H9 (cell line): ENCODE measurements around the gene CBY1. TPM values are rescaled to one million over a fixed set of nuclear protein-coding genes. Genes with fewer than 3 reads are reported as not detected.

Experiments used
- DNase-seq: peaks from one replicate; pipeline ENCODE4 v3.0.0-alpha.2; 2017
- H2AFZ ChIP-seq: one replicate; pipeline ENCODE4 v1.6.1; 2013; ENCODE audit warnings: mild to moderate bottlenecking, low read length, control low read depth, moderate library complexity
- H2AK5ac ChIP-seq: 2 replicates; pipeline ENCODE4 v1.6.1; 2013; ENCODE audit warnings: low read length, control low read depth, mixed read lengths; ENCODE audit not compliant: insufficient read length
- H2BK120ac ChIP-seq: one replicate; pipeline ENCODE4 v1.6.1; 2013; ENCODE audit warnings: low read depth, mild to moderate bottlenecking, low read length, control low read depth, inconsistent platforms; ENCODE audit not compliant: poor library complexity, severe bottlenecking
- H2BK12ac ChIP-seq: 2 replicates; pipeline ENCODE4 v1.6.1; 2013; ENCODE audit warnings: low read length, control low read depth, mixed read lengths, low read depth; ENCODE audit not compliant: insufficient read length
- H2BK15ac ChIP-seq: 2 replicates; pipeline ENCODE4 v1.6.1; 2013; ENCODE audit warnings: low read depth, low read length, control low read depth
- H2BK20ac ChIP-seq: one replicate; pipeline ENCODE4 v1.6.1; 2013; ENCODE audit warnings: low read depth, mild to moderate bottlenecking, low read length, control low read depth, inconsistent platforms; ENCODE audit not compliant: poor library complexity, severe bottlenecking
- H2BK5ac ChIP-seq: 2 replicates; pipeline ENCODE4 v1.6.1; 2013; ENCODE audit warnings: low read length, control low read depth, mixed read lengths; ENCODE audit not compliant: insufficient read length
- H3K14ac ChIP-seq: 2 replicates; pipeline ENCODE4 v1.6.1; 2013; ENCODE audit warnings: low read length, control low read depth; ENCODE audit not compliant: insufficient read depth
- H3K18ac ChIP-seq: 2 replicates; pipeline ENCODE4 v1.6.1; 2013; ENCODE audit warnings: low read depth, mild to moderate bottlenecking, mixed read lengths, low read length, control low read depth; ENCODE audit not compliant: insufficient read length
- H3K23ac ChIP-seq: 2 replicates; pipeline ENCODE4 v1.6.1; 2013; ENCODE audit warnings: low read length, control low read depth, mixed read lengths, low read depth; ENCODE audit not compliant: insufficient read length
- H3K23me2 ChIP-seq: 2 replicates; pipeline ENCODE4 v1.6.1; 2013; ENCODE audit warnings: low read depth, mild to moderate bottlenecking, mixed read lengths, low read length, control low read depth; ENCODE audit not compliant: insufficient read length, poor library complexity, severe bottlenecking
- H3K27ac ChIP-seq: 2 replicates; pipeline ENCODE4 v1.5.1; 2013; ENCODE audit warnings: low read length, control low read depth, mixed read lengths, low read depth; ENCODE audit not compliant: insufficient read length
- H3K27me3 ChIP-seq: 2 replicates; pipeline ENCODE4 v1.6.1; 2013; ENCODE audit warnings: low read length, control low read depth, inconsistent platforms; ENCODE audit not compliant: insufficient read depth
- H3K4ac ChIP-seq: 2 replicates; pipeline ENCODE4 v1.6.1; 2013; ENCODE audit warnings: low read depth, mild to moderate bottlenecking, control low read depth, inconsistent platforms, low read length, moderate library complexity
- H3K4me1 ChIP-seq: 2 replicates; pipeline ENCODE4 v1.6.1; 2013; ENCODE audit warnings: low read length, control low read depth, inconsistent platforms; ENCODE audit not compliant: insufficient read depth
- H3K4me2 ChIP-seq: 2 replicates; pipeline ENCODE4 v1.6.1; 2013; ENCODE audit warnings: low read length, control low read depth, mixed read lengths; ENCODE audit not compliant: insufficient read length, insufficient read depth
- H3K56ac ChIP-seq: 2 replicates; pipeline ENCODE4 v1.6.1; 2013; ENCODE audit warnings: low read depth, mild to moderate bottlenecking, mixed read lengths, low read length, control low read depth; ENCODE audit not compliant: insufficient read length
- H3K79me1 ChIP-seq: 2 replicates; pipeline ENCODE4 v1.6.1; 2013; ENCODE audit warnings: low read depth, mild to moderate bottlenecking, moderate library complexity, low read length, control low read depth, inconsistent platforms; ENCODE audit not compliant: insufficient read depth, poor library complexity, severe bottlenecking
- H3K79me2 ChIP-seq: 2 replicates; pipeline ENCODE4 v1.6.1; 2013; ENCODE audit warnings: low read length, control low read depth, inconsistent platforms; ENCODE audit not compliant: insufficient read depth
- H3K9ac ChIP-seq: 2 replicates; pipeline ENCODE4 v1.6.1; 2013; ENCODE audit warnings: low read length, control low read depth, mixed read lengths; ENCODE audit not compliant: insufficient read length; ENCODE audit errors: extremely low read depth
- H3K9me3 ChIP-seq: one replicate; pipeline ENCODE4 v1.6.1; 2013; ENCODE audit warnings: low read depth, low read length, inconsistent platforms; ENCODE audit not compliant: control insufficient read depth
- H3T11ph ChIP-seq: one replicate; pipeline ENCODE4 v1.6.1; 2013; ENCODE audit warnings: mild to moderate bottlenecking, low read length, control low read depth, inconsistent platforms
- H4K20me1 ChIP-seq: one replicate; pipeline ENCODE4 v1.6.1; 2013; ENCODE audit not compliant: control insufficient read depth, insufficient read length, insufficient read depth
- H4K5ac ChIP-seq: 2 replicates; pipeline ENCODE4 v1.6.1; 2013; ENCODE audit warnings: low read depth, mild to moderate bottlenecking, mixed read lengths, low read length, control low read depth; ENCODE audit not compliant: insufficient read length
- H4K8ac ChIP-seq: replicated peaks from 2 replicates; pipeline ENCODE4 v1.6.1; 2013; ENCODE audit warnings: low read length, control low read depth, mixed read lengths, low read depth; ENCODE audit not compliant: insufficient read length
- H4K91ac ChIP-seq: 2 replicates; pipeline ENCODE4 v1.6.1; 2013; ENCODE audit warnings: low read depth, mild to moderate bottlenecking, moderate library complexity, mixed read lengths, low read length, control low read depth; ENCODE audit not compliant: insufficient read length
- H3K27ac Mint-ChIP-seq, 3 experiments: 2 replicates in 2 of 3; 3 replicates in 1 of 3; pipeline ENCODE4 v1.8.0; 2020 to 2021; ENCODE audit warnings: mixed read lengths in 3 of 3, mild to moderate bottlenecking in 1 of 3, moderate library complexity in 1 of 3
- H3K27me3 Mint-ChIP-seq: 2 replicates; pipeline ENCODE4 v1.8.0; 2021; ENCODE audit warnings: low read depth, mild to moderate bottlenecking, moderate library complexity, mixed read lengths
- H3K36me3 Mint-ChIP-seq, 3 experiments: 2 replicates in 2 of 3; 3 replicates in 1 of 3; pipeline ENCODE4 v1.8.0; 2020 to 2021; ENCODE audit warnings: low read depth in 3 of 3, mixed read lengths in 3 of 3; ENCODE audit not compliant: insufficient read depth in 1 of 3
- H3K4me1 Mint-ChIP-seq, 2 experiments: 2 replicates each; pipeline ENCODE4 v1.8.0; 2020; ENCODE audit warnings: mixed read lengths in 2 of 2
- H3K4me3 Mint-ChIP-seq, 2 experiments: 2 replicates in 1 of 2; 3 replicates in 1 of 2; pipeline ENCODE4 v1.8.0; 2020 to 2021; ENCODE audit warnings: mild to moderate bottlenecking in 2 of 2, mixed read lengths in 2 of 2, moderate library complexity in 1 of 2
- H3K9me3 Mint-ChIP-seq, 2 experiments: 2 replicates in 1 of 2; 3 replicates in 1 of 2; pipeline ENCODE4 v1.8.0; 2020; ENCODE audit warnings: mild to moderate bottlenecking in 2 of 2, mixed read lengths in 2 of 2, moderate library complexity in 1 of 2
- CTCF ChIP-seq: fragments of 200-600 bp; sonication (generic); conservative IDR thresholded peaks from 3 replicates; pipeline ENCODE4 v1.8.0; 2021; ENCODE audit warnings: antibody characterized with exemption, mild to moderate bottlenecking
- WGBS: extraction: QIAGEN DNeasy Blood & Tissue Kit; methylation state at CpG from one replicate; pipeline ENCODE4 v1.1.7; 2013; ENCODE audit warnings: missing lambda C conversion rate, low lambda C conversion rate, mixed read lengths; ENCODE audit not compliant: insufficient read length; ENCODE audit errors: extremely low coverage; 5-methylcytosine and 5-hydroxymethylcytosine counted together
- total RNA-seq: library from RNA; stranded (reverse); gene quantifications from 2 replicates; pipeline ENCODE4 v1.2.1, GENCODE V29; 2021

Gene CBY1
- total RNA-seq, 1 experiment from 2014 or later: 26.6 TPM

GRCh38 chr22:38694049-38694448, 37.6 kb downstream of the CBY1 start:
- Histone ChIP-seq H3K4ac (no peak overlapping the region), H2BK5ac (no peak overlapping the region), H2AFZ (no peak overlapping the region), H2BK15ac (no peak overlapping the region), H4K8ac (no peak overlapping the region), H3K27ac (no peak overlapping the region), H2BK20ac (no peak overlapping the region), H3K79me2 (peaks cover under 1% of the 10 kb centered on the region; the same call in 1 of the 2 replicates), H4K91ac (no peak overlapping the region), H3K14ac (no peak overlapping the region), H3K18ac (no peak overlapping the region), H3K9ac (no peak overlapping the region), H4K20me1 (no peaks in the 10 kb centered on the region), H3K23me2 (no peaks in the 10 kb centered on the region), H3K4me2 (no peak overlapping the region), H3T11ph (no peak overlapping the region), H4K5ac (no peak overlapping the region), H2BK12ac (no peak overlapping the region), H3K27me3 (no peaks in the 10 kb centered on the region), H3K23ac (no peak overlapping the region), H3K4me1 (peaks cover 2% of the 10 kb centered on the region), H3K79me1 (peaks cover 3% of the 10 kb centered on the region), H3K9me3 (no peaks in the 10 kb centered on the region), H3K56ac (no peak overlapping the region), H2AK5ac (no peak overlapping the region), H2BK120ac (no peak overlapping the region)
- Mint-ChIP-seq H3K36me3 (peaks cover 7 to 41% (median 37%) of the 10 kb centered on the region in 3 experiments; a peak in 6 of 7 replicates), H3K4me1 (peaks cover 24 to 25% of the 10 kb centered on the region in 2 experiments), H3K27ac (no peak overlapping the region), H3K4me3 (no peak overlapping the region), H3K9me3 (no peaks in the 10 kb centered on the region), H3K27me3 (no peaks in the 10 kb centered on the region)
- DNase-seq: no peak
- TF ChIP-seq CTCF: no peak
- no CpG with 5 or more reads among the region's 2 CpGs for WGBS
